Measurements from ENCODE around the gene AFF3.

GRCh38 chr2:100125626-100126025 is 16.8 kb downstream of the AFF3 start:
- TF ChIP-seq CTCF (IDR thresholded peaks at IDR 0.05) (no peak), POLR2A (IDR thresholded peaks at IDR 0.05) (no peak)

Measured in uterus (tissue), 2 donors.